Stimulated activated naive CD8-positive, alpha-beta T cell treated with anti-CD3 and anti-CD28 coated beads, Interleukin-15, Interleukin-2, amounts not matched to agents 100 ng/mL and 50 ng/mL, for 24 hours (primary cell): ENCODE data around the gene RAD50.

Source experiments
- H3K27ac Mint-ChIP-seq: one replicate; pipeline ENCODE4 v1.8.0; 2021; ENCODE audit warnings: mild to moderate bottlenecking, mixed read lengths
- H3K27me3 Mint-ChIP-seq: one replicate; pipeline ENCODE4 v1.8.0; 2021; ENCODE audit warnings: mixed read lengths
- H3K36me3 Mint-ChIP-seq: one replicate; pipeline ENCODE4 v1.8.0; 2021; ENCODE audit warnings: low read depth, mixed read lengths
- H3K4me1 Mint-ChIP-seq: one replicate; pipeline ENCODE4 v1.8.0; 2021; ENCODE audit warnings: low read depth, mixed read lengths
- H3K4me3 Mint-ChIP-seq: one replicate; pipeline ENCODE4 v1.8.0; 2021; ENCODE audit warnings: mild to moderate bottlenecking, mixed read lengths
- H3K9me3 Mint-ChIP-seq: one replicate; pipeline ENCODE4 v1.8.0; 2021; ENCODE audit warnings: mixed read lengths

The RAD50 gene

GRCh38 chr5:132668706-132669454, 112.1 kb downstream of the RAD50 start:
- Mint-ChIP-seq H3K4me3 (no peak overlapping the region), H3K4me1 (peaks cover 15% of the 10 kb centered on the region), H3K27ac (no peak overlapping the region), H3K27me3 (no peaks in the 10 kb centered on the region), H3K36me3 (no peaks in the 10 kb centered on the region), H3K9me3 (no peaks in the 10 kb centered on the region)

- no peak overlapping the region for H3K27ac Mint-ChIP-seq
- H3K4me1 Mint-ChIP-seq = peaks cover 15% of the 10 kb centered on the region
- H3K4me3 Mint-ChIP-seq = no peak overlapping the region
- no peaks in the 10 kb centered on the region for H3K9me3 Mint-ChIP-seq
- no peaks in the 10 kb centered on the region for H3K36me3 Mint-ChIP-seq
- no peaks in the 10 kb centered on the region for H3K27me3 Mint-ChIP-seq
Observed at GRCh38 chr5:132669455-132669820, 112.7 kb downstream of the RAD50 start.

DNA sequence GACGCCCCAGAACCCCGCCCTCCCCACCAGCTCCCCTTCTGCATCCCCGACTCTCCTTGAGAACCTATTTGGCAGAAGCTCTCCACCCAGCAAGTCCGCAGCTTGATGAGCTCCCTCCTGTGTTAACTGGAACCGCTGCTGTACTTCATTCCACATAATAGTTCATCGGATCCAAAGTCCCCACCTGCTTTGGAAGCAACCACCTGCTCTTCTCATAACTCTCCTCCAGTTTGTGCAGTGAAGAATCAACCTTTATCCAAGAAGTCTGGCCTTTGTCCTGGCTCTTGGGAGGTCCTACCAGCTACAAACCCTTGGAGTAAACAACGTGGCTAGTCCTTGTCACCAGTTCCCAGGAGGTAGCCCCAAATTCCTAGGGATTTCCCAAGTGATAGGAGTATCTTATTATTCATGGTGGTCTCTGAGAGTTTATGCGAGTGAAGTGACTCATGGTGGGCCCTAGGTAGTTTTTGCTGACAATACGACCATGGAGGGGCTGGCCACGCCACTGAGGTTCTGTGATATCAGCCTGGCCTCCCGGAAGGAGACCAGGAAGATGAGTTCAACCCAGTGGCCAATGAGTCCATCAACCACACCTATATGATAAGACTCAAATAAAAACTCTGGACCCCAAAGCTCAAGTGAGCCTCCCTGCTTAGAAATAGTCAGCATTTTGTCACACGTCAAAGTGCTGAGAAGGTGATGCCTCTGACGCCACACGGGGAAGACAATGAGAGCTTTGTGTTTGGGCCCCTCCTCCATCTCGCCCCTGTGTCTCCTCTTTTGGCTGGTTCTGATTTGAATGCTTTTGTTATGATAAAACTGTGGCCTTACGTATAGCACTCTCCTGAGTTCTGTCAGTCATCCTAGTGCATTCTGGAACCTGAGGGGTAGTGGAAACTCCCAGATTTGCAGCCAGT, 113.4 kb downstream of the RAD50 start:
- Mint-ChIP-seq H3K27me3 (no peaks in the 10 kb centered on the region), H3K4me1 (peaks cover 18% of the 10 kb centered on the region), H3K9me3 (no peaks in the 10 kb centered on the region), H3K36me3 (no peaks in the 10 kb centered on the region), H3K4me3 (no peak overlapping the region), H3K27ac (no peak overlapping the region)

- Mint-ChIP-seq H3K4me3 (no peak overlapping the region), H3K27ac (no peak overlapping the region), H3K36me3 (no peaks in the 10 kb centered on the region)
Observed at GRCh38 chr5:132671000-132671399, 114.2 kb downstream of the RAD50 start.

DNA sequence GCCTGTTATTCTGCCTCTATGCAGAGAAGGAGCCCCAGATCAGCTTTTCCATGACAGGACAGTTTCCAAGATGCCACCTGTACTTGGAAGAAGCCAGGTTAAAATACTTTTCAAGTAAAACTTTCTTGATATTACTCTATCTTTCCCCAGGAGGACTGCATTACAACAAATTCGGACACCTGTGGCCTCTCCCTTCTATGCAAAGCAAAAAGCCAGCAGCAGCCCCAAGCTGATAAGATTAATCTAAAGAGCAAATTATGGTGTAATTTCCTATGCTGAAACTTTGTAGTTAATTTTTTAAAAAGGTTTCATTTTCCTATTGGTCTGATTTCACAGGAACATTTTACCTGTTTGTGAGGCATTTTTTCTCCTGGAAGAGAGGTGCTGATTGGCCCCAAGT, 116.7 kb downstream of the RAD50 start:
- H3K36me3 Mint-ChIP-seq = no peaks in the 10 kb centered on the region
- H3K27ac Mint-ChIP-seq = no peak overlapping the region
- peaks cover 23% of the 10 kb centered on the region for H3K4me1 Mint-ChIP-seq
- no peaks in the 10 kb centered on the region for H3K27me3 Mint-ChIP-seq
- no peaks in the 10 kb centered on the region for H3K9me3 Mint-ChIP-seq
- no peak overlapping the region for H3K4me3 Mint-ChIP-seq

More at GRCh38 chr5:132671000-132671399, 114.2 kb downstream of the RAD50 start:
- peaks cover 23% of the 10 kb centered on the region for H3K4me1 Mint-ChIP-seq
- H3K27me3 Mint-ChIP-seq = no peaks in the 10 kb centered on the region
- no peaks in the 10 kb centered on the region for H3K9me3 Mint-ChIP-seq

DNA sequence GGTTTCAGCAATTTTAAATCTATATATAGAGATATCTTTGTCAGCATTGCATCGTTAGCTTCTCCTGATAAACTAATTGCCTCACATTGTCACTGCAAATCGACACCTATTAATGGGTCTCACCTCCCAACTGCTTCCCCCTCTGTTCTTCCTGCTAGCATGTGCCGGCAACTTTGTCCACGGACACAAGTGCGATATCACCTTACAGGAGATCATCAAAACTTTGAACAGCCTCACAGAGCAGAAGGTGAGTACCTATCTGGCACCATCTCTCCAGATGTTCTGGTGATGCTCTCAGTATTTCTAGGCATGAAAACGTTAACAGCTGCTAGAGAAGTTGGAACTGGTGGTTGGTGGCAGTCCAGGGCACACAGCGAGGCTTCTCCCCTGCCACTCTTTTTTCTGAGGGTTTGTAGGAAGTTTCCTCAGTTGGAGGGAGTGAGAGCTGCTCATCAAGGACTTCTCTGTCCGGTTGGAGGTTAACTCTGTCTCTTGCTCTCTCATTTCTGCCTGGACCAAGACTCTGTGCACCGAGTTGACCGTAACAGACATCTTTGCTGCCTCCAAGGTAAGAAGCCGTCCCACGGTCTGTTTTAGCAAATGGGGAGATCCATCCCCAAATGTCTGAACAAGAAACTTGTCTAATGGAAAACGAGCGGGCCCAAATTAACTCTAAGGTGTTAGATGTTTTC, 117.3 kb downstream of the RAD50 start, which contains the start of gene IL4:
Gene IL4 (plus strand): TSS at position 51 of the 692 bp plus-strand sequence. CDS start 62 bp downstream, at position 113.
- no peaks in the 10 kb centered on the region for H3K9me3 Mint-ChIP-seq
- peaks cover 23% of the 10 kb centered on the region for H3K4me1 Mint-ChIP-seq
- no peaks in the 10 kb centered on the region for H3K27me3 Mint-ChIP-seq
- no peaks in the 10 kb centered on the region for H3K36me3 Mint-ChIP-seq
- peak within 1 kb of the TSS; percentile 46 for H3K27ac Mint-ChIP-seq
- peak within 1 kb of the TSS; percentile 5 for H3K4me3 Mint-ChIP-seq

DNA sequence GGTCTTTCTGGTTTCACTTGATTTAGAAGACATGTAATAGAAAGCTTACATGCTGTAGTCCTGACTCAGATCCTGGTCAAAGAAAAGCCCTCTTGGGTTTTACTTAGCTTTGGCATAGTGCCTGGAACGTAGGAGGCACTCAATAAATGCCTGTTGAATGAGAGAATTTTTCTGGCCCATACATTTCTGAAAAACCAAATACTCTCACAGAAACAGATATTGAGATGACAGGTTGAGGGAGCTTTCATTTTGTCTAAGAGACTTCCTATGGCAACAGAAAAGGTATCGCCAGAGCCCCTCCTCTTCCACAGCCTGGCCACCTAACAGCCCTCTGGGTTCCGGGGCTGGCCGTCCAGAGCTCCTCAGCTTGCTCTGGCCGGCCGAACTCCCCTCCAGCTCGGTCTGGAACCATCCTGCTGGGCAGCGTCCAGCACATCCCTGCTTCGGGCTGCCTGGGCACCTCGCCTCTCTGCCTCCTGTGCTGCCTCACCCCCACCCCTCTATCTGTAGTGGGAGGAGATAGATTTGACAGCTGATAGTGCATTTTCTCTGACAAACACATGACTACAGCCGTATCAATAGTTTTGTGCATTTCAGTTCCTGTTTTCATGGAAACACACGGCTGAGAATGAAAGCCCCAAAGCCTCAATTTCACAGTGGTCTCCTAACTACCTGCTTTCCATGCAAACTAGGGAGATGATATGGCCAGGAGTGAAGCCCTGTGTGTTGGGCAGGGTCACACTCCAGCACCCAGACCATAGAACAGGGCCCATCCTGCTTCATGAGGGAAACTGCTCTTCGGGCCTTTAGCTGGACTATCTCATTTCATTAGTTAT, 118.1 kb downstream of the RAD50 start:
- Mint-ChIP-seq H3K27me3 (no peaks in the 10 kb centered on the region), H3K36me3 (no peaks in the 10 kb centered on the region), H3K4me1 (peaks cover 23% of the 10 kb centered on the region), H3K9me3 (no peaks in the 10 kb centered on the region), H3K4me3 (peak overlapping the region; percentile 7), H3K27ac (peak overlapping the region; percentile 13)

DNA sequence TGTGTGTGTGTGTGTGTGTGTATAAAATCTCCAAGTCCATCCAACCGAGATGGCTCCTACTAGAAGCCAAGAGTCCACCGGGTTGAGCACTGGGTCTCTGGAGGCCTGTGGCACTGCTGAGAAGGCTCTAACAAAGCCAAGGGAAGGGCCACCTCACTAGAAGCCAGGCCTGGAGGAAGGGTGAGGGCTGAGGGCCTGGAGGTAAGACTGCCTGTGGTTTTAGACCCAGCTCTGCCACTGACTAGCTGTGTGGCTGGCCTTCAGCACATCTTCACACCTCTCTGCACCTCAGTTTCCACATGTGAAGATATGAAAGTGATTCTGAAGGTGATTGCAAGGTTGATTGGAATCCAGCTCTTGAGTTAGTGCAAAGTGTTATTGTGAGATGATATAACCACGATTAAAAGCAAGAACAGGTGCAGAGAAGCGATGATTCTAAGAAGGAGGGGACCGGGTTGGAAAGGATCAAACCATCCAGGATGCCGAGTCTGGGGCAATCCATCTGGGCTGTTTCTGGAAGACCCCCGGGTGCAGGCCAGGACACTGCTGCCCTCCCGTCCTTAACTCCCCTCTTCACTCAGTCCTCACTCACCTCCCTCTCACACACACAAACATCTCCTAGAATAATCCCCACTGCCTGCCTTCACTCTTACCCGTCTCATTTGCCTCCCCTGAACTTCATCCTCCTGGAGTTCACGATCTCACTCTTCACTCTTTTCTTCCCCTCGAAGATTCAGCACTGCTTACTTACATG, 119.3 kb downstream of the RAD50 start:
- no peaks in the 10 kb centered on the region for H3K27me3 Mint-ChIP-seq
- H3K9me3 Mint-ChIP-seq = no peaks in the 10 kb centered on the region
- H3K36me3 Mint-ChIP-seq = no peaks in the 10 kb centered on the region
- H3K4me3 Mint-ChIP-seq = no peak overlapping the region
- H3K4me1 Mint-ChIP-seq = peaks cover 23% of the 10 kb centered on the region
- no peak overlapping the region for H3K27ac Mint-ChIP-seq

- no peaks in the 10 kb centered on the region for H3K36me3 Mint-ChIP-seq
- H3K27ac Mint-ChIP-seq = no peak overlapping the region
- no peaks in the 10 kb centered on the region for H3K9me3 Mint-ChIP-seq
- H3K27me3 Mint-ChIP-seq = no peaks in the 10 kb centered on the region
- peaks cover 28% of the 10 kb centered on the region for H3K4me1 Mint-ChIP-seq
- H3K4me3 Mint-ChIP-seq = no peak overlapping the region
Observed at GRCh38 chr5:132677191-132677590, 120.4 kb downstream of the RAD50 start.

GRCh38 chr5:132677682-132678400, 121.1 kb downstream of the RAD50 start:
- no peaks in the 10 kb centered on the region for H3K27me3 Mint-ChIP-seq
- no peaks in the 10 kb centered on the region for H3K36me3 Mint-ChIP-seq
- H3K27ac Mint-ChIP-seq = no peak overlapping the region
- H3K4me3 Mint-ChIP-seq = no peak overlapping the region
- no peaks in the 10 kb centered on the region for H3K9me3 Mint-ChIP-seq
- H3K4me1 Mint-ChIP-seq = peaks cover 28% of the 10 kb centered on the region

GRCh38 chr5:132678735-132679134, 122.0 kb downstream of the RAD50 start:
- H3K4me1 Mint-ChIP-seq = peaks cover 22% of the 10 kb centered on the region
- no peaks in the 10 kb centered on the region for H3K36me3 Mint-ChIP-seq
- no peak overlapping the region for H3K4me3 Mint-ChIP-seq
- H3K27me3 Mint-ChIP-seq = no peaks in the 10 kb centered on the region
- no peak overlapping the region for H3K27ac Mint-ChIP-seq
- H3K9me3 Mint-ChIP-seq = no peaks in the 10 kb centered on the region

- no peaks in the 10 kb centered on the region for H3K9me3 Mint-ChIP-seq
- H3K4me3 Mint-ChIP-seq = no peak overlapping the region
- H3K27ac Mint-ChIP-seq = no peak overlapping the region
- H3K4me1 Mint-ChIP-seq = peaks cover 18% of the 10 kb centered on the region
- H3K36me3 Mint-ChIP-seq = no peaks in the 10 kb centered on the region
- no peaks in the 10 kb centered on the region for H3K27me3 Mint-ChIP-seq
Observed at GRCh38 chr5:132679166-132679565, 122.4 kb downstream of the RAD50 start.

GRCh38 chr5:132679717-132680380, 123.1 kb downstream of the RAD50 start:
- no peak overlapping the region for H3K27ac Mint-ChIP-seq

More at GRCh38 chr5:132679717-132680380, 123.1 kb downstream of the RAD50 start:
- Mint-ChIP-seq H3K9me3 (no peaks in the 10 kb centered on the region), H3K4me1 (peaks cover 21% of the 10 kb centered on the region), H3K36me3 (no peaks in the 10 kb centered on the region), H3K4me3 (no peak overlapping the region), H3K27me3 (no peaks in the 10 kb centered on the region)
